Measurements from ENCODE around the gene TOM1. TPM values are rescaled to one million over a fixed set of nuclear protein-coding genes. Genes with fewer than 3 reads are reported as not detected.
"Not testable (repeated sequence)": the region's sequence is repeated elsewhere in the genome, so short reads cannot be mapped to it uniquely, and the experiment has no call there.

The TOM1 gene
- total and polyA plus RNA-seq, 3 experiments from 2014 or later = 15.1 to 34.5 (median 17.0) TPM

GRCh38 chr22:35394810-35395563 lies 95.3 kb downstream of the TOM1 start:
- H3K36me3 Mint-ChIP-seq = peaks cover 0 to 7% (median 0%) of the 10 kb centered on the region in 3 donors
- H3K9me3 ChIP-seq (ENCODE audit: low read length) = no peaks in the 10 kb centered on the region
- no peaks in the 10 kb centered on the region for H3K36me3 ChIP-seq (ENCODE audit: insufficient read depth, low read length)
- H3K27me3 Mint-ChIP-seq = peaks cover under 1 to 5% of the 10 kb centered on the region in 2 donors
- H3K27ac Mint-ChIP-seq = no peak overlapping the region
- H3K4me3 Mint-ChIP-seq = no peak overlapping the region
- peaks cover 15 to 20% (median 15%) of the 10 kb centered on the region in 3 donors for H3K4me1 Mint-ChIP-seq
- H3K4me3 ChIP-seq (ENCODE audit: low read length) = no peak overlapping the region
- ChIA-PET POLR2A (interaction anchor here (0.7 kb wide), 2 partner anchors 15 to 18 kb away, joined by 3 to 11 read pairs; no protein-coding TSS in a partner anchor), CTCF (interaction anchor here (1.0 kb wide), 1 partner anchor 14 kb away, joined by 3 read pairs; no protein-coding TSS in a partner anchor)
- H3K9me3 Mint-ChIP-seq = no peaks in the 10 kb centered on the region
- H3K27ac ChIP-seq (ENCODE audit: low read depth, low read length) = no peak overlapping the region
- H3K4me1 ChIP-seq (ENCODE audit: insufficient read depth, low read length) = peaks cover 6% of the 10 kb centered on the region
- DNase-seq = no peak
- no peaks in the 10 kb centered on the region for H3K27me3 ChIP-seq (ENCODE audit: insufficient read depth, low read length, poor library complexity, severe bottlenecking)

DNA sequence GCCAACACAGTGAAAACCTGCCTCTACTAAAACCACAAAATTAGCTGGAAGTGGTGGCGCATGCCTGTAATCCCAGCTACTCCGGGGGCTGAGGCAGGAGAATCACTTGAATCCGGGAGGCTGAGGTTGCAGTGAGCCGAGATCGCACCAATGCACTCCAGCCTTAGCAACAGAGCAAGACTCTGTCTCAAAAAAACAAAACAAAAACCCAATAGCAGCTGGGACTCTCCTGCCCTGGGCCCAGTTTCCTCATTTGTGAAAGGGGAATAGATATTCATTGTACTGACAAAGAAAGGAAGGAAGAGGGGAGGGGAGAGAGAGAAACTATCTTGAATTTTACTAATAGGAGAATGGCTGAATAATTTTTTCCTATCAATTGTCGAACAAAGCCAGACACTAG lies 96.9 kb downstream of the TOM1 start:
- Mint-ChIP-seq H3K27ac (peak overlapping the region in 1 of 8 donors; percentile 23), H3K4me1 (peaks cover 25 to 35% (median 25%) of the 10 kb centered on the region in 3 donors), H3K4me3 (peak overlapping the region in 1 of 7 donors; percentile 60), H3K36me3 (peaks cover 0 to 15% (median 4%) of the 10 kb centered on the region in 3 donors)
- H3K4me1 ChIP-seq (ENCODE audit: insufficient read depth, low read length); H3K9me3 ChIP-seq (ENCODE audit: low read length); H3K27me3 ChIP-seq (ENCODE audit: insufficient read depth, low read length, poor library complexity, severe bottlenecking); H3K27ac ChIP-seq (ENCODE audit: low read depth, low read length); H3K9me3 Mint-ChIP-seq; H3K4me3 ChIP-seq (ENCODE audit: low read length); DNase-seq; H3K36me3 ChIP-seq (ENCODE audit: insufficient read depth, low read length); CTCF ChIA-PET; H3K27me3 Mint-ChIP-seq: not testable (repeated sequence)
- POLR2A ChIA-PET = interaction anchor here (0.6 kb wide), 1 partner anchor 34 kb away, joined by 3 read pairs; no protein-coding TSS in a partner anchor

- H3K4me1 Mint-ChIP-seq = peaks cover 27 to 41% (median 30%) of the 10 kb centered on the region in 3 donors
- no peak overlapping the region for H3K27ac ChIP-seq (ENCODE audit: low read depth, low read length)
Measured at GRCh38 chr22:35397095-35397904, 97.6 kb downstream of the TOM1 start.

More at GRCh38 chr22:35397095-35397904, 97.6 kb downstream of the TOM1 start:
- peaks cover 0 to 18% (median 4%) of the 10 kb centered on the region in 3 donors for H3K36me3 Mint-ChIP-seq
- H3K27me3 Mint-ChIP-seq = peaks cover 0 to 7% of the 10 kb centered on the region in 2 donors
- Histone ChIP-seq H3K4me1 (ENCODE audit: insufficient read depth, low read length) (peaks cover 9% of the 10 kb centered on the region), H3K4me3 (ENCODE audit: low read length) (no peak overlapping the region), H3K9me3 (ENCODE audit: low read length) (no peaks in the 10 kb centered on the region), H3K36me3 (ENCODE audit: insufficient read depth, low read length) (no peaks in the 10 kb centered on the region), H3K27me3 (ENCODE audit: insufficient read depth, low read length, poor library complexity, severe bottlenecking) (no peaks in the 10 kb centered on the region)
- ChIA-PET POLR2A (interaction anchor here (0.6 kb wide), 1 partner anchor 33 kb away, joined by 3 read pairs; no protein-coding TSS in a partner anchor), CTCF (interaction anchor here (0.7 kb wide), 1 partner anchor 58 kb away, joined by 3 read pairs; no protein-coding TSS in a partner anchor)
- peak overlapping the region in 3 of 7 donors; percentile 16 to 72 (median 60) for H3K4me3 Mint-ChIP-seq
- no peaks in the 10 kb centered on the region for H3K9me3 Mint-ChIP-seq
- H3K27ac Mint-ChIP-seq = peak overlapping the region in 3 of 8 donors; percentile 23 to 34 (median 32)
- no peak for DNase-seq

Other genes with a start within 250 kb of the TOM1 start
- not detected for gene ISX, start 233.7 kb upstream of the TOM1 start, total RNA-seq
- gene ISX, start 233.7 kb upstream of the TOM1 start, polyA plus RNA-seq = not detected
- gene HMGXB4, start 42.4 kb upstream of the TOM1 start, total RNA-seq = 10 to 100 TPM; 35.4 to 35.9 TPM
- gene HMGXB4, start 42.4 kb upstream of the TOM1 start, polyA plus RNA-seq = 13.7 TPM
- gene HMOX1, start 81.2 kb downstream of the TOM1 start, total RNA-seq = 1 to 10 TPM; 5.1 to 5.6 TPM
- gene HMOX1, start 81.2 kb downstream of the TOM1 start, polyA plus RNA-seq = 0.25 TPM
- 100 to 1,000 TPM; 287 to 300 TPM for gene MCM5, start 100.2 kb downstream of the TOM1 start, total RNA-seq
- 28.4 TPM for gene MCM5, start 100.2 kb downstream of the TOM1 start, polyA plus RNA-seq
- under 1 TPM; 0.09 to 0.24 TPM for gene RASD2, start 240.9 kb downstream of the TOM1 start, total RNA-seq
- gene RASD2, start 240.9 kb downstream of the TOM1 start, polyA plus RNA-seq = not detected

Measured in CD8-positive, alpha-beta memory T cell (primary cell).